CD4-positive, alpha-beta memory T cell (primary cell): ENCODE results near the gene SLC35A2. TPM values are rescaled to one million over a fixed set of nuclear protein-coding genes. Genes with fewer than 3 reads are reported as not detected.

Source experiments
- CTCF ChIA-PET: fragments of 350-600 bp; sonication (Branson Sonifier 250); formaldehyde crosslinking; loops from one replicate; lab custom pipeline; 2021; ENCODE audit warnings: inconsistent platforms; ENCODE audit not compliant: partially characterized antibody; lab: Charles Lee
- POLR2A ChIA-PET: fragments of 350-600 bp; sonication (Branson Sonifier 250); formaldehyde crosslinking; loops from one replicate; lab custom pipeline; 2021; ENCODE audit not compliant: partially characterized antibody; lab: Charles Lee
- DNase-seq, 5 donors: peaks; one replicate each; pipeline versions ENCODE4 v3.0.0 to v3.0.0-alpha.2; 2020 to 2022; ENCODE audit warnings: mixed read lengths in 1 of 5
- H3K27ac ChIP-seq: one replicate; pipeline ENCODE4 v1.7.0; 2013; ENCODE audit warnings: low read depth, low read length
- H3K27me3 ChIP-seq: 2 replicates; pipeline ENCODE4 v1.7.0; 2013; ENCODE audit warnings: mild to moderate bottlenecking, low read length, moderate library complexity; ENCODE audit not compliant: insufficient read depth
- H3K36me3 ChIP-seq: 2 replicates; pipeline ENCODE4 v1.7.0; 2013; ENCODE audit warnings: mild to moderate bottlenecking, low read length, moderate library complexity; ENCODE audit not compliant: insufficient read depth
- H3K4me1 ChIP-seq: 2 replicates; pipeline ENCODE4 v1.7.0; 2013; ENCODE audit warnings: mild to moderate bottlenecking, low read length, moderate library complexity; ENCODE audit not compliant: insufficient read depth
- H3K4me3 ChIP-seq, 2 donors: one replicate each; pipeline ENCODE4 v1.7.0; 2013; ENCODE audit warnings: low read length in 2 of 2, mild to moderate bottlenecking in 1 of 2
- H3K9me3 ChIP-seq, 2 donors: one replicate each; pipeline ENCODE4 v1.7.0; 2013; ENCODE audit warnings: low read length in 2 of 2, control low read depth in 1 of 2; ENCODE audit not compliant: control insufficient read depth in 1 of 2
- H3K27ac Mint-ChIP-seq, 7 donors: one replicate each; pipeline ENCODE4 v1.8.0; 2020 to 2021; ENCODE audit warnings: mixed read lengths in 7 of 7, mild to moderate bottlenecking in 6 of 7, inconsistent platforms in 3 of 7, moderate library complexity in 3 of 7
- H3K27me3 Mint-ChIP-seq, 2 donors: one replicate each; pipeline ENCODE4 v1.8.0; 2020 to 2021; ENCODE audit warnings: mixed read lengths in 2 of 2
- H3K36me3 Mint-ChIP-seq, 2 donors: one replicate each; pipeline ENCODE4 v1.8.0; 2020 to 2021; ENCODE audit warnings: mixed read lengths in 2 of 2, inconsistent platforms in 1 of 2, mild to moderate bottlenecking in 1 of 2
- H3K4me1 Mint-ChIP-seq, 4 donors: one replicate each; pipeline ENCODE4 v1.8.0; 2020 to 2021; ENCODE audit warnings: mixed read lengths in 4 of 4, mild to moderate bottlenecking in 1 of 4
- H3K4me3 Mint-ChIP-seq, 8 donors: one replicate each; pipeline ENCODE4 v1.8.0; 2020 to 2021; ENCODE audit warnings: mixed read lengths in 8 of 8, mild to moderate bottlenecking in 7 of 8, moderate library complexity in 6 of 8, inconsistent platforms in 3 of 8
- H3K9me3 Mint-ChIP-seq, 8 donors: one replicate each; pipeline ENCODE4 v1.8.0; 2020 to 2021; ENCODE audit warnings: mixed read lengths in 8 of 8, mild to moderate bottlenecking in 5 of 8, inconsistent platforms in 3 of 8, moderate library complexity in 1 of 8
- intact Hi-C: fragments of 100-400 bp; cut with micrococcal nuclease; formaldehyde crosslinking; loops from one replicate; pipeline ENCODE4 v1.15.1; 2023
- polyA plus RNA-seq, 2 donors: library from polyadenylated mRNA; unstranded; fragments of 300-500 nt; fragmentation: Illumina TruSeq; gene quantifications; one replicate each; pipeline ENCODE4 v1.2.3, GENCODE V29; 2021
- total RNA-seq, 2 experiments: library from RNA; stranded (reverse); gene quantifications; one replicate each; pipeline ENCODE4 v1.2.3, GENCODE V29; 2021

Gene SLC35A2
- total and polyA plus RNA-seq, 4 experiments from 2014 or later: 11.8 to 15.8 (median 14.1) TPM

- Mint-ChIP-seq H3K4me1 (peaks cover 24 to 76% (median 47%) of the 10 kb centered on the region in 4 donors), H3K27me3 (no peaks in the 10 kb centered on the region), H3K36me3 (peaks cover 6 to 36% of the 10 kb centered on the region in 2 donors), H3K4me3 (peak overlapping the region; percentile 80 to 89 (median 86)), H3K9me3 (peaks cover 0 to 4% (median 0%) of the 10 kb centered on the region in 8 donors), H3K27ac (peak overlapping the region; percentile 82 to 98 (median 90))
- CTCF ChIA-PET: interaction anchor here (0.6 to 2.5 kb wide), 3 partner anchors 10 to 308 kb away, joined by 3 to 16 read pairs (median 4); no protein-coding TSS in a partner anchor
- H3K4me1 ChIP-seq: peaks cover 61% of the 10 kb centered on the region
- peak; percentile 46 to 83 (median 58) for DNase-seq
- intact Hi-C loops: loop anchor here (2.0 to 5.0 kb wide), 3 partner anchors 18 to 205 kb away; partner anchors contain the start of genes GPKOW and MAGIX
- H3K4me3 ChIP-seq: peak overlapping the region; percentile 57 to 62
- H3K9me3 ChIP-seq: no peaks in the 10 kb centered on the region
- POLR2A ChIA-PET: interaction anchor here (0.5 to 5.9 kb wide), 14 partner anchors 10 to 417 kb away, joined by 3 to 99 read pairs (median 7); partner anchors contain the start of genes GRIPAP1, HDAC6, PIM2 and PLP2
- no peaks in the 10 kb centered on the region for H3K27me3 ChIP-seq
- peaks cover 4% of the 10 kb centered on the region for H3K36me3 ChIP-seq
- H3K27ac ChIP-seq: peak overlapping the region; percentile 98
These were observed 45.4 kb upstream of the SLC35A2 start for GRCh38 chrX:48956728-48957414.

GRCh38 chrX:48948589-48948988, 37.1 kb upstream of the SLC35A2 start:
- Mint-ChIP-seq H3K27me3 (no peaks in the 10 kb centered on the region), H3K36me3 (peaks cover 7 to 14% of the 10 kb centered on the region in 2 donors), H3K9me3 (no peaks in the 10 kb centered on the region), H3K4me1 (peaks cover 26 to 62% (median 41%) of the 10 kb centered on the region in 4 donors), H3K27ac (peak overlapping the region in 2 of 7 donors; percentile 47 to 68), H3K4me3 (no peak overlapping the region)
- Histone ChIP-seq H3K9me3 (no peaks in the 10 kb centered on the region), H3K4me1 (peaks cover 68% of the 10 kb centered on the region), H3K4me3 (no peak overlapping the region), H3K27ac (no peak overlapping the region), H3K36me3 (no peaks in the 10 kb centered on the region), H3K27me3 (no peaks in the 10 kb centered on the region)
- ChIA-PET POLR2A (interaction anchor here (1.0 to 1.6 kb wide), 3 partner anchors 10 to 32 kb away, joined by 3 to 6 read pairs (median 3); no protein-coding TSS in a partner anchor), CTCF (interaction anchor here (0.9 to 8.0 kb wide), 3 partner anchors 9 to 300 kb away, joined by 3 to 35 read pairs (median 4); no protein-coding TSS in a partner anchor)
- DNase-seq: no peak
- intact Hi-C loops: no loop called here

GRCh38 chrX:48945517-48946348, 34.3 kb upstream of the SLC35A2 start:
- intact Hi-C loops: loop anchor here (1.0 kb wide), 4 partner anchors 8 to 297 kb away; no protein-coding TSS in a partner anchor
- no peak overlapping the region for H3K4me3 ChIP-seq
- Mint-ChIP-seq H3K4me1 (peaks cover 34 to 63% (median 48%) of the 10 kb centered on the region in 4 donors), H3K27ac (peak overlapping the region; percentile 66 to 92 (median 79)), H3K27me3 (no peaks in the 10 kb centered on the region), H3K9me3 (peaks cover 0 to 2% (median 0%) of the 10 kb centered on the region in 8 donors), H3K36me3 (peaks cover 7 to 24% of the 10 kb centered on the region in 2 donors), H3K4me3 (peak overlapping the region in 6 of 8 donors; percentile 11 to 64 (median 26))
- ChIA-PET CTCF (interaction anchor here (0.8 to 8.0 kb wide), 17 partner anchors 9 to 298 kb away, joined by 3 to 35 read pairs (median 4); partner anchors contain the start of genes GRIPAP1, PQBP1 and TIMM17B), POLR2A (interaction anchor here (0.7 to 2.0 kb wide), 11 partner anchors 8 to 297 kb away, joined by 3 to 15 read pairs (median 5); partner anchors contain the start of genes HDAC6, OTUD5, PIM2 and PQBP1)
- no peaks in the 10 kb centered on the region for H3K27me3 ChIP-seq
- DNase-seq: peak; percentile 45 to 66 (median 62)
- H3K36me3 ChIP-seq: no peaks in the 10 kb centered on the region
- H3K9me3 ChIP-seq: no peaks in the 10 kb centered on the region
- H3K4me1 ChIP-seq: peaks cover 70% of the 10 kb centered on the region
- H3K27ac ChIP-seq: no peak overlapping the region

- Mint-ChIP-seq H3K4me3 (peak overlapping the region in 4 of 8 donors; percentile 34 to 65 (median 40)), H3K9me3 (peaks cover 0 to 4% (median 0%) of the 10 kb centered on the region in 8 donors), H3K27ac (peak overlapping the region; percentile 74 to 92 (median 88)), H3K36me3 (peaks cover 0 to 29% of the 10 kb centered on the region in 2 donors), H3K27me3 (no peaks in the 10 kb centered on the region), H3K4me1 (peaks cover 52 to 83% (median 68%) of the 10 kb centered on the region in 4 donors)
- Histone ChIP-seq H3K4me1 (peaks cover 87% of the 10 kb centered on the region), H3K9me3 (no peaks in the 10 kb centered on the region), H3K27me3 (no peaks in the 10 kb centered on the region), H3K36me3 (no peaks in the 10 kb centered on the region), H3K4me3 (no peak overlapping the region), H3K27ac (peak overlapping the region; percentile 11)
- intact Hi-C loops: no loop called here
- ChIA-PET POLR2A (interaction anchor here (1.1 to 11.3 kb wide), 7 partner anchors 10 to 97 kb away, joined by 4 to 235 read pairs (median 5); partner anchors contain the start of genes OTUD5, PIM2 and SLC35A2), CTCF (interaction anchor here (1.5 to 8.0 kb wide), 5 partner anchors 26 to 294 kb away, joined by 3 to 35 read pairs (median 9); partner anchors contain the start of gene SLC35A2)
- no peak for DNase-seq
These were observed 31.4 kb upstream of the SLC35A2 start for GRCh38 chrX:48942895-48943294.

GRCh38 chrX:48940404-48940955, 29.0 kb upstream of the SLC35A2 start:
- ChIA-PET POLR2A (interaction anchor here (1.0 to 11.3 kb wide), 18 partner anchors 10 to 292 kb away, joined by 3 to 235 read pairs (median 5); partner anchors contain the start of genes GRIPAP1, HDAC6, OTUD5 and PIM2), CTCF (interaction anchor here (0.7 to 4.2 kb wide), 5 partner anchors 16 to 292 kb away, joined by 3 to 23 read pairs (median 4); partner anchors contain the start of gene SLC35A2)
- Histone ChIP-seq H3K27me3 (no peaks in the 10 kb centered on the region), H3K27ac (peak overlapping the region; percentile 94), H3K4me3 (peak overlapping the region; percentile 5 to 29), H3K36me3 (no peaks in the 10 kb centered on the region), H3K4me1 (peaks cover 97% of the 10 kb centered on the region), H3K9me3 (no peaks in the 10 kb centered on the region)
- H3K27ac Mint-ChIP-seq: peak overlapping the region; percentile 92 to 99 (median 96)
- H3K27me3 Mint-ChIP-seq: no peaks in the 10 kb centered on the region
- intact Hi-C loops: no loop called here
- H3K4me3 Mint-ChIP-seq: peak overlapping the region in 7 of 8 donors; percentile 47 to 87 (median 77)
- H3K9me3 Mint-ChIP-seq: peaks cover 0 to 7% (median 0%) of the 10 kb centered on the region in 8 donors
- H3K4me1 Mint-ChIP-seq: peaks cover 61 to 92% (median 78%) of the 10 kb centered on the region in 4 donors
- H3K36me3 Mint-ChIP-seq: peaks cover 0 to 38% of the 10 kb centered on the region in 2 donors
- DNase-seq: no peak
